NT2/D1 (cell line): ENCODE data around the gene OSGEP.

ENCODE experiments used
- SUZ12 ChIP-seq: IDR thresholded peaks from 2 replicates; pipeline ENCODE4 v1.6.1; 2011; ENCODE audit not compliant: insufficient read length, insufficient read depth; ENCODE audit errors: extremely low read depth
- YY1 ChIP-seq: IDR thresholded peaks from 2 replicates; pipeline ENCODE4 v1.6.1; 2011; ENCODE audit not compliant: insufficient read length, insufficient read depth
- ZNF274 ChIP-seq: IDR thresholded peaks from 2 replicates; pipeline ENCODE4 v1.6.1; 2011; ENCODE audit warnings: mild to moderate bottlenecking, low read depth, low read length

GRCh38 chr14:20469242-20469889 is 14.8 kb upstream of the OSGEP start, which contains the start of gene PNP:
- TF ChIP-seq ZNF274, result no peak
- no peak for TF ChIP-seq SUZ12
- no peak for TF ChIP-seq YY1
